ENCODE data around the gene KAT7. TPM values are rescaled to one million over a fixed set of nuclear protein-coding genes. Genes with fewer than 3 reads are reported as not detected.

The KAT7 gene
- total RNA-seq, 1 donor from 2014 or later, result 64.0 TPM

GRCh38 chr17:49873466-49873865 lies 85.0 kb downstream of the KAT7 start:
- Mint-ChIP-seq H3K4me1 (ENCODE audit: unreplicated experiment) (peaks cover 9% of the 10 kb centered on the region), H3K27me3 (peaks cover 18% of the 10 kb centered on the region), H3K27ac (peak overlapping the region; percentile 67), H3K4me3 (peak overlapping the region; percentile 67), H3K9me3 (no peaks in the 10 kb centered on the region), H3K36me3 (no peaks in the 10 kb centered on the region)
- no peak for DNase-seq (ENCODE audit: extremely low spot score, unreplicated experiment)
- TF ChIP-seq CTCF (conservative IDR thresholded peaks at IDR 0.05), result no peak

- H3K27me3 Mint-ChIP-seq, result peaks cover 18% of the 10 kb centered on the region
Observed at GRCh38 chr17:49873926-49874325, 85.4 kb downstream of the KAT7 start.

GRCh38 chr17:49874911-49875310 lies 86.4 kb downstream of the KAT7 start:
- TF ChIP-seq CTCF (conservative IDR thresholded peaks at IDR 0.05), result no peak
- Mint-ChIP-seq H3K27ac (peak overlapping the region; percentile 70), H3K27me3 (peaks cover 23% of the 10 kb centered on the region), H3K9me3 (no peaks in the 10 kb centered on the region), H3K4me3 (peak overlapping the region; percentile 52), H3K36me3 (no peaks in the 10 kb centered on the region), H3K4me1 (ENCODE audit: unreplicated experiment) (peaks cover 4% of the 10 kb centered on the region)
- DNase-seq (ENCODE audit: extremely low spot score, unreplicated experiment), result no peak

More at GRCh38 chr17:49873926-49874325, 85.4 kb downstream of the KAT7 start:
- peaks cover 5% of the 10 kb centered on the region for H3K4me1 Mint-ChIP-seq (ENCODE audit: unreplicated experiment)
- no peak overlapping the region for H3K4me3 Mint-ChIP-seq
- no peaks in the 10 kb centered on the region for H3K36me3 Mint-ChIP-seq
- TF ChIP-seq CTCF (conservative IDR thresholded peaks at IDR 0.05), result no peak
- H3K27ac Mint-ChIP-seq, result peak overlapping the region; percentile 67
- H3K9me3 Mint-ChIP-seq, result no peaks in the 10 kb centered on the region
- DNase-seq (ENCODE audit: extremely low spot score, unreplicated experiment), result no peak

GRCh38 chr17:49875685-49876084 lies 87.2 kb downstream of the KAT7 start:
- H3K27ac Mint-ChIP-seq, result peak overlapping the region; percentile 70
- DNase-seq (ENCODE audit: extremely low spot score, unreplicated experiment), result no peak

GRCh38 chr17:49878931-49879904 lies 90.7 kb downstream of the KAT7 start:
- Mint-ChIP-seq H3K27me3 (peaks cover 28% of the 10 kb centered on the region), H3K27ac (peak overlapping the region; percentile 41), H3K4me3 (no peak overlapping the region), H3K9me3 (no peaks in the 10 kb centered on the region), H3K4me1 (ENCODE audit: unreplicated experiment) (peaks cover 17% of the 10 kb centered on the region), H3K36me3 (no peaks in the 10 kb centered on the region)
- DNase-seq (ENCODE audit: extremely low spot score, unreplicated experiment), result no peak
- no peak for TF ChIP-seq CTCF (conservative IDR thresholded peaks at IDR 0.05)

More at GRCh38 chr17:49875685-49876084, 87.2 kb downstream of the KAT7 start:
- Mint-ChIP-seq H3K4me3 (no peak overlapping the region), H3K36me3 (no peaks in the 10 kb centered on the region), H3K4me1 (ENCODE audit: unreplicated experiment) (peaks cover 9% of the 10 kb centered on the region), H3K27me3 (peaks cover 25% of the 10 kb centered on the region), H3K9me3 (no peaks in the 10 kb centered on the region)
- peak; percentile 13 for TF ChIP-seq CTCF (conservative IDR thresholded peaks at IDR 0.05)
